GM20431 (cell line): ENCODE data around the gene ETV6.
"Not testable (repeated sequence)": the region's sequence is repeated elsewhere in the genome, so short reads cannot be mapped to it uniquely, and the experiment has no call there.

ENCODE experiments used
- in situ Hi-C: fragments of 300-500 bp; cut with MseI, MboI; formaldehyde crosslinking; loops from one replicate; pipeline ENCODE4 v1.15.0; 2020; ENCODE audit warnings: low sequenced_read_pairs; ENCODE audit not compliant: unreplicated experiment

The ETV6 gene

DNA sequence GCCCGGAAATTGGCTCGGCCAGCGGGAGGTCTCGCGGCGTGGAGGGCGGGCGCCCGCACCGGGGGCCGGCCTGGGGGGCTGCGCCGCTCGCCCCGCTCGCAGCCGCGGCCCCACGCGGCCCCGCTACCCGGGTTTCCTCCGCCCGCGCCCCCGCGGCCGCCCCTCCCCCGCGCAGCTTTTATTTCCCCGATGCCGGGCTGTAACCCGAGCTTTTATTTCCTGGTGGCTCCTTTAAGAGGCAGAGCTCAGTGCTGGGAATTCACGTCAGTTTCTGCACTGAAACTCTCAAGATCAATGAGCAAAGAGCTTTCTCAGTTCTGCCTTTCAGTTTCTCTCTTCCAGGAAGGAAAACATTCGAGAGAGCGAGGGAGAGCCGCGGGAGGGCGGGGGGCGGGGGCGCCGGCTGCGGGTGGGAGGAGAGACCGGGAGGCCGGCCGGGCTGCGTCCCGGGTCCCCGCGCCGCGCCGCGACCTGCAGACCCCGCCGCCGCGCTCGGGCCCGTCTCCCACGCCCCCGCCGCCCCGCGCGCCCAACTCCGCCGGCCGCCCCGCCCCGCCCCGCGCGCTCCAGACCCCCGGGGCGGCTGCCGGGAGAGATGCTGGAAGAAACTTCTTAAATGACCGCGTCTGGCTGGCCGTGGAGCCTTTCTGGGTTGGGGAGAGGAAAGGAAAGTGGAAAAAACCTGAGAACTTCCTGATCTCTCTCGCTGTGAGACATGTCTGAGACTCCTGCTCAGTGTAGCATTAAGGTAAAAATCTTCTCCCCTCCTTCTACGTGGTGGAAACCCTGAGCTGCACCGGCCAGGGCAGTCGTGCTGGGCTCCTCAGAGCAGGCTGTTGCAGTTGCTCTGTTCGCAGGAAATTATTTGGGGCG is at the start of gene ETV6:
ETV6 (plus strand) TSS at position 262 of the 873 bp plus-strand sequence; CDS start at position 716, 454 bp downstream.
- in situ Hi-C loops, result no loop called here

- in situ Hi-C loops, result no loop called here
These were observed 49.3 kb upstream of the ETV6 start for GRCh38 chr12:11600199-11600598.

DNA sequence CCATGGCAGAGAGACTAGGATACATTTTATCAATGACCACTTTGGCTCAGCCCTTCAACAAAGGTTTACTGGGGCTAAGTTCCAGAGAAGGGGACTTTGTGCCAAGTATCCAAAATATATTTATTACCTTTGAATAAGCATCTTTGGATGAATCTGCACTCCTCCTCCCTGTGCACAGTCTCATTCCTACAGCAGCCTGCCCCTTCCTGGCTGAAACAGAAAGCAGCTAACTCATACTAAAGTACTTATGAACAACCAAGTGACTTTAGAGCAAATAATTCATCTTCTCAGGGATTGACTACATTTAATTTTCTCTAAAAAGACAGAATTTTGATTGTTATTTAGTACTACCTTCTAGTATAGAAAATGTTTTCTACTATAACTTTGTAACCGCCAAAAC is 47.8 kb upstream of the ETV6 start:
- in situ Hi-C loops, result no loop called here

DNA sequence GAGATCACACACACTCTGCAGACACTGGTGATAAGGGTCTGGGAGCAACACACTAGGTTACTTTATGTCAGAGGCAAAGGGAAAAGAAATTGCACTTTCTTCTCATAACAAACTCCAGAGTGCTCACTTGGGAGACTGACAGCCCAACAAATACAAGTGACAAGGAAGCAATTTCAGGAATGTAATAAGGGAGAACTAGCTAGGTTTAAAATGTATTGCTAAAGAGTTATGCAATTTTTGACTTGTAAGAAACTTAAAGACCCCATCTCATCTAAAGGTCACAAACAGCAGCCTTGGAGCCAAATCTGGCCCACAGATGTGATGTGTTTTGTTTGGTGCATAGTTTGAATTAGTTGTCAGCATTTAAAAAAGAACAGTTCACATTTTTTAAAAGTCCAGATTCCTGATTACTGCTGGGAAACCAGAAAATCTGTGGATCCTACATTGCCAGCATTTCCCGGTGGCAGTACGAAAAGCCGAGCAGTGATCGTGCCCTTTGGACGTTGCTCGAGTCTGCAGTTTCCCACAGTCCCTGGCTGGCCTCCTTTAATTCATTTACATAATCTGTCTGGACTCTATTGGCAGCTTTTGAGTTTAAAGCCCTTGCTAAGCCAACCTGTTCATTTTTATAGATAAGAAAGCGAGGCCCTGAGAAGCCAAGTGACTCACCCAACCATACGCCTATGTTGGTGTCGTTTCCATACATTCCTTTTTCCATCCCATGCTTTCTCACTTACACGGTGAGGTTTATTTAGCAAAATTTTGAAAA is 42.0 kb upstream of the ETV6 start:
- in situ Hi-C loops, result no loop called here

DNA sequence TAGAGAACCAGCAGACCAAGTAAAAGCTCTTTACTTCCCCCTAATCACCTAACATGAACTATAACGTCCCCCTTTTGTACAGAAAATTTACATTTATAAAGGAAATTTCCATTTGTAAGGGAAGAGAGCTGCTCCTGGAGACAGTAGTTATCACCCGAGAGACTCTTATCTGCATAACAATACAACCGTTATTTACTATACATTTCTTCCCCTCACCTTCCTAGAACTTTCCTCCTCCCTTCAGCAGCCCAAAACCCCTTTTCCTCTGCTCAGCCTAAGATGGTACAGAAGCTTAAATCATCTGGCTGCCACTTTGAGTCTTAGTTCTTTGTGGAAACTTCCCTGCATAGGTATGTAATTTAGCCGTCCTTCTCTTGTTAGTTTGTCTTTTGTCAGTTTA is 40.4 kb upstream of the ETV6 start:
- in situ Hi-C loops, result no loop called here

- in situ Hi-C loops, result no loop called here
These were observed 34.0 kb upstream of the ETV6 start for GRCh38 chr12:11615481-11615880.

GRCh38 chr12:11618046-11618445 is 31.4 kb upstream of the ETV6 start:
- in situ Hi-C loops, result no loop called here

- in situ Hi-C loops, result no loop called here
These were observed 27.6 kb upstream of the ETV6 start for GRCh38 chr12:11621797-11622423.

GRCh38 chr12:11622876-11623281 is 26.6 kb upstream of the ETV6 start:
- in situ Hi-C loops, result no loop called here

DNA sequence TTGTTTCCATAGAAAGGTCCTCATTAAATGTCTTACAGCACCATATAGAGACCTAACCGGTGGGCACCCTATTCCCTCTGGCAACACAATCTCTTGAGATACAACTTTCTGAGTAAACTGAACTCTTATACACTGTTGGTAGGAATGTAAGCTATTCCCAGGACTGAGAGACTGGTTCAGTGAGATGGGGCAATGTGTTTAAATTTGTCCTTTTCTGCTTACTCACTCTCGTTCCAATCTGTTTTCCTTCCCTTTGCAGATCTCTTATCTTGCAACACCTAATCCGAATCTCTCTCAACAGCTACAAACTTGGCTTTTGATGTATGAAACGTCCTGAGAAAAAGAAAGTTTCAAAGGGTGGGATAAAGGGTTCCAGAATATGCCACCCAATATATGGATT is 26.1 kb upstream of the ETV6 start:
- in situ Hi-C loops, result no loop called here

GRCh38 chr12:11624116-11624515 is 25.4 kb upstream of the ETV6 start:
- in situ Hi-C loops, result no loop called here

GRCh38 chr12:11627709-11628108 is 21.8 kb upstream of the ETV6 start:
- in situ Hi-C loops, result not testable (repeated sequence)

DNA sequence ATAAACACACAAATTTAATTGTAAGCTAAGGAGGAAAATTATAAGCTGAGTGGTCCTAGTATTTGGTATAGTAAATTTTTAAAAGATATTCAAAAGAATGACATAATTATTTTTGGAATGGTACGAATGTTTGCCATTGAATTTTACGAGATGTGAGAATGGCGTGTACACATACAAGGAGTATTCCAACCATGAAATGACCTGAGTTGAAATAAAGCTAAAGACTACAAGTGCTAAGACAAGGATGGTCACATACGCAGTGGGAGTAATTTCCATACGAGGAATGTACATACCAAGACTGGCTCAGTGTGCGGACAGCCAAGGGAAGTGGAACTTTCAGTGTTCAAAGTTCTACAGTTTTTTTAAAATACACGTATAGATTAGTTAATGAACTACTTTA is 21.1 kb upstream of the ETV6 start:
- in situ Hi-C loops, result no loop called here

- in situ Hi-C loops, result no loop called here
These were observed 19.3 kb upstream of the ETV6 start for GRCh38 chr12:11630046-11630706.

GRCh38 chr12:11631288-11631687 is 18.2 kb upstream of the ETV6 start:
- in situ Hi-C loops, result no loop called here

DNA sequence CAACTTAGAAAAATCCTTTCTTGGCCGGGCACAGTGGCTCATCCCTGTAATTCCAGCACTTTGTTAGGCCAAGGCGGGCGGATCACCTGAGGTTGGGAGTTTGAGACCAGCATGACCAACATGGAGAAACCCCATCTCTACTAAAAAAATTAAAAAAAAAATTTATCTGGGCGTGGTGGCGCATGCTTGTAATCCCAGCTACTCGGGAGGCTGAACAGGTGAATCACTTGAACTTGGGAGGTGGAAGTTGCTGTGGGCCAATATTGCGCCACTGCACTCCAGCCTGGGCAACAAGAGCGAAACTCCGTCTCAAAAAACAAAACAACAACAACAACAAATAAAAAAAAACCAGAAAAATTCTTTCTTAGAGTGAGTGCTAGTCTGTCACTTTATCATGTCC is 17.6 kb upstream of the ETV6 start:
- in situ Hi-C loops, result not testable (repeated sequence)

DNA sequence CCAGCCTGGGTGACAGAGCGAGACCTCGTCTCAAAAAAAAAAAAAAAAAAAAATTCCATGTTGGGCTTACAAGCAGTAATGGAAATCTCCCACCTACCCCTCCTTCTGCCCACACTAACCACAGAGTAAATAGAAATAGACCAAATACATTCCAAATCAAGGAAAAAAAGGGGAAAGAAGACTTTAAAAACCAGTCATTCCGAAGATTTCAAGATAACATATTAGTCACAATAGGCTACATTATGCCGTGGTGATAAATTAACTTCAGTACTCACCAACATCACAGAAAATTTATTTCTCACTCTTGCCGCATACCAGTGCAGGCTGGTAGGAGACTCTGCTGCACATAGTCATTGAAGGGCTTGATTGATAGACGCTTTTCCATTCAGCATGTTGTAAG is 15.5 kb upstream of the ETV6 start:
- in situ Hi-C loops, result no loop called here

GRCh38 chr12:11635341-11635740 is 14.1 kb upstream of the ETV6 start:
- in situ Hi-C loops, result no loop called here

DNA sequence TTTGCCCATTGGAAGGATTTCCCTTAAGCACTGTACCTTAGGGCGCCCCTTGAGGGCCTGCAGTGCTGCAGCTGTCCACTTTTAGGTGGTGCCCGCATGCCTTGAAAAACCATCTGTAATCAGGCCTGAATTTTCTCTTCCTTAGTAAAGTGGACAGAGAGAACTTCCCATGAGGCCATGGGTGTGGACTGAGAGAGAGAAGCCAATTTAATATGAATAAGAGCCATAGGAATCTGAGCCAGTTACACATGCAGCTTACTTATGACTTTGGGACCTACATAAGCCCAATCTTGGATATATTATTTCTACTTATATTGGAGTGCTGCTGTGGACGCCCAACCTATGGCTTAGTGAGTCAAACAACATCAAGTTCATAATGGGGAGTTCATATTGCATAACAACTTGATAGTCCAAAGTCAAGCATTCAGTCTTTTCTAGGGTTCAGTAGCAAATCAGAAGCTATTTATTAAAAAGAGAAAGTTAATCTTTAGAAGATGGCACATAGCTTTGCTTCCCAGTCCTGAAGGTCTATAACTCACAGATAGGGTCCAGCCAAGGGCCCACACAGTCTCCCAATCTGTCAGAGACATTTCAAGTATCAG is 11.1 kb upstream of the ETV6 start:
- in situ Hi-C loops, result no loop called here

DNA sequence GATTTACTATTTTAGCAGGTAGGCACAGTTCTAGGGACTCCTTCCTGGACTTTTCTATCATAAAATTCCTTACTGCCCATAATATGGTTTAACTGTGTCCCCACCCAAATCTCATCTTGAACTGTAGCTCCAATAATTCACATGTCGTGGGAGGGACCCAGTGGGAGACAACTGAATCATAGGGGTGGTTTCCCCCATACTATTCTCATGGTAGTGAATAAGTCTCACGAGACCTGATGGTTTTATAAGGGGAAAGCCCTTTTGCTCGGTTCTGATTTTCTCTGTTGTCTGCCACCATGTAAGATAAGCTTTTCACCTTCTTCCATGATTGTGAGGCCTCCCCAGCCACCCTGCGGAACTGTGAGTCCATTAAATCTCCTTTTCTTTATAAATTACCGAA is 10.0 kb upstream of the ETV6 start:
- in situ Hi-C loops, result no loop called here
